Prostate gland (tissue), 2 donors: ENCODE results near the gene CACNA2D1. TPM values are rescaled to one million over a fixed set of nuclear protein-coding genes. Genes with fewer than 3 reads are reported as not detected.

ENCODE experiments used
- DNase-seq: peaks from one replicate; pipeline ENCODE4 v3.0.0-alpha.2; 2019; ENCODE audit warnings: low spot score
- H3K27ac ChIP-seq, 2 donors: fragments of 200-600 bp; sonication (generic); 2 replicates each; pipeline ENCODE4 v1.5.1; 2017 to 2019
- H3K27me3 ChIP-seq: fragments of 200-600 bp; sonication (generic); replicated peaks from 2 replicates; pipeline ENCODE4 v1.5.1; 2019; ENCODE audit not compliant: insufficient read depth
- H3K36me3 ChIP-seq, 2 donors: fragments of 200-600 bp; sonication (generic); 1 replicate in 1 of 2; 2 replicates in 1 of 2; pipeline versions ENCODE4 v1.5.1 to v1.8.1; 2017 to 2019
- H3K4me1 ChIP-seq: fragments of 200-600 bp; sonication (generic); replicated peaks from 2 replicates; pipeline ENCODE4 v1.5.1; 2019
- H3K4me3 ChIP-seq, 2 donors: fragments of 200-600 bp; sonication (generic); 2 replicates each; pipeline ENCODE4 v1.5.1; 2017 to 2019
- H3K9me3 ChIP-seq: fragments of 200-600 bp; sonication (generic); 2 replicates; pipeline ENCODE4 v1.5.1; 2017
- POLR2A ChIP-seq: fragments of 450-650 bp; IDR thresholded peaks from one replicate; pipeline ENCODE4 v1.6.1; 2016; ENCODE audit warnings: antibody characterized with exemption, mild to moderate bottlenecking
- POLR2AphosphoS5 ChIP-seq: sonication (generic); formaldehyde crosslinking; IDR thresholded peaks from one replicate; pipeline ENCODE4 v1.6.1; 2017; ENCODE audit warnings: antibody characterized with exemption
- WGBS: methylation state at CpG from one replicate; pipeline ENCODE4 v1.1.5; 2018; 5-methylcytosine and 5-hydroxymethylcytosine counted together
- intact Hi-C: fragments of 100-400 bp; cut with DNase I; formaldehyde crosslinking; loops from one replicate; pipeline ENCODE4 v1.14.2; 2022
- total RNA-seq, 2 donors: library from RNA; depleted of rRNA; stranded (reverse); fragments of >200 nt; gene quantifications; one replicate each; pipeline ENCODE4 v1.1.0, GENCODE V29; 2016
- TF ChIP-seq, protein P1 (sequence below), 4 experiments: fragments of 200-600 bp in 2 of 4; fragments of 450-650 bp in 2 of 4; sonication (generic) in 2 of 4; IDR thresholded peaks; 1 replicate in 3 of 4; 2 replicates in 1 of 4; pipeline ENCODE4 v1.5.1; 2016 to 2019; ENCODE audit warnings: antibody characterized with exemption in 4 of 4, mild to moderate bottlenecking in 2 of 4, moderate library complexity in 2 of 4

CACNA2D1 gene
- total RNA-seq, 2 donors from 2014 or later, result 16.9 to 24.4 TPM

DNA sequence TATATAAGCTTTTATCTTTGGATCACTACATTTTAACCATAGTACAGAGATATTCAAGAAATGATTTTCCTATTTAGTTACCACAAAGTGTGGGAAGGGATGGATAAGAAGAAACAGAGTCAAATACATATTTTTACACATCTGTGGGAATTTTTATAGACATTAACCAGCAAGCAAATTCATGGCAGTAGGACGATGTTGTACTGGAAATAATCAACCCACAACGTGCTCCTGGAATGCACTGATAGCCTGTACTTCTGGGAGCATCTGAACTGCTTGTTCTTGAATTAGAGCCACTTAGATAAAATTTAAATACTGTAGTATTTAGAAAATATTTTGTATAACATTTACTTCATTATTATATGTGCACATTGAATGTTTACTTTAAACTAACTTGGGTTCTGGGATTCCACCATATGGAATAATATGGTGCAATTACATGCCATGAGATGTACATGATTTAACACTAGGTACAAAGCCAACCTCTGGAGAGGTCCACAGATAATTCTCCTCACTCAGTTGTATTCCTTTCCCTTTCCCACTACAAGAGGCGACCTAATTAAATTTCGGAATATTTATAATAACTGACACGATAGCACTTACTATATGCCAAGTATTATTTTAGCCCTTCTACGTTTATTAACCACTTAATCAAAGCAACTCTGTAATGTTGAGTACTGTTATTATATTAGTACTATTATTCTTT, 508.8 kb downstream of the CACNA2D1 start:
- TF ChIP-seq POLR2AphosphoS5 (no peak), POLR2A (no peak)
- TF ChIP-seq, protein P1, sequence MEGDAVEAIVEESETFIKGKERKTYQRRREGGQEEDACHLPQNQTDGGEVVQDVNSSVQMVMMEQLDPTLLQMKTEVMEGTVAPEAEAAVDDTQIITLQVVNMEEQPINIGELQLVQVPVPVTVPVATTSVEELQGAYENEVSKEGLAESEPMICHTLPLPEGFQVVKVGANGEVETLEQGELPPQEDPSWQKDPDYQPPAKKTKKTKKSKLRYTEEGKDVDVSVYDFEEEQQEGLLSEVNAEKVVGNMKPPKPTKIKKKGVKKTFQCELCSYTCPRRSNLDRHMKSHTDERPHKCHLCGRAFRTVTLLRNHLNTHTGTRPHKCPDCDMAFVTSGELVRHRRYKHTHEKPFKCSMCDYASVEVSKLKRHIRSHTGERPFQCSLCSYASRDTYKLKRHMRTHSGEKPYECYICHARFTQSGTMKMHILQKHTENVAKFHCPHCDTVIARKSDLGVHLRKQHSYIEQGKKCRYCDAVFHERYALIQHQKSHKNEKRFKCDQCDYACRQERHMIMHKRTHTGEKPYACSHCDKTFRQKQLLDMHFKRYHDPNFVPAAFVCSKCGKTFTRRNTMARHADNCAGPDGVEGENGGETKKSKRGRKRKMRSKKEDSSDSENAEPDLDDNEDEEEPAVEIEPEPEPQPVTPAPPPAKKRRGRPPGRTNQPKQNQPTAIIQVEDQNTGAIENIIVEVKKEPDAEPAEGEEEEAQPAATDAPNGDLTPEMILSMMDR (IDR thresholded peaks at IDR 0.05), result no peak
- no peaks in the 10 kb centered on the region for H3K27me3 ChIP-seq
- no peaks in the 10 kb centered on the region for H3K4me1 ChIP-seq
- 62% methylated on average over 6 of the region's 6 CpGs for WGBS
- no peak overlapping the region for H3K27ac ChIP-seq
- no peak for DNase-seq
- no peaks in the 10 kb centered on the region for H3K36me3 ChIP-seq
- no peak overlapping the region for H3K4me3 ChIP-seq
- intact Hi-C loops, result no loop called here
- no peaks in the 10 kb centered on the region for H3K9me3 ChIP-seq

DNA sequence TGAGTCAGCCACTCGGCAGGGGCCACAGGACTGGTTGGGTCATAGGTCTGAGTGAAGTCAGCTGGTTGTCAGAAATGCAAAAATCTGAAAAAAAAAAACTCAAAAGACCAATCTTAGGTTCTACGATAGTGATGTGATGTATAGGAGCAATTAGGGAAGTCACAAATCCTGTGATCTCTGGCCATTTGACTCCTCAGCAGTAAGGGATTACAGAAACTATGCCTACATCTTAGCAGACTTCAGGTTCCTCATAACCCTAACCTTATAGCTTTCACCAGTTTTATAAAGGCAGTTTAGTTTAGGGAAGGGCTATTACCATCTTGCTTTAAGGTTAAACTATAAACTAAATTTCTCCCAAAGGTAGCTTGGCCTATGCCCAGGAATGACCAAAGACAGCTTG, 510.6 kb downstream of the CACNA2D1 start:
- DNase-seq, result no peak
- no peaks in the 10 kb centered on the region for H3K27me3 ChIP-seq
- no peak overlapping the region for H3K4me3 ChIP-seq
- no peaks in the 10 kb centered on the region for H3K4me1 ChIP-seq
- H3K36me3 ChIP-seq, result no peaks in the 10 kb centered on the region
- no peaks in the 10 kb centered on the region for H3K9me3 ChIP-seq
- intact Hi-C loops, result no loop called here
- 94% methylated on average over 2 of the region's 2 CpGs for WGBS
- TF ChIP-seq, protein P1 (IDR thresholded peaks at IDR 0.05), result no peak
- TF ChIP-seq POLR2AphosphoS5 (no peak), POLR2A (no peak)
- no peak overlapping the region for H3K27ac ChIP-seq

DNA sequence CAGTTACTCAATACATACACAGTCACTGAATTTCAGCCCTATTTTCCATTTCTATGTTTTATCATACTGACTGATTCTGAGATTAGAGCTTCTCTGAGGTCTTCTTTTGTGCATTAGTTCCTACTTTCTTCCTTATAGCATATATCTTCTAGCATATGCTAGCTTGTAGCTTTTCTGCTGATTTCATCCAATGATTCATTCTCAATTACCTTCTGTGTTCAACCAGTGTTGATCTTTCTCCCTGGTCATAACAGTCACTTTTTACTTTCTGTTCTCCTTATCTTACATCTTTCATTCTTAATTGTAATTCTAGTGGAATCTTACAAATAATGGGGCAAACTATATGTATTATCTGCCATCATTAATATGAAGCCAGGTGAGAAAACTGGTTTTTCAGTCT, 514.2 kb downstream of the CACNA2D1 start:
- no peaks in the 10 kb centered on the region for H3K4me1 ChIP-seq
- H3K9me3 ChIP-seq, result no peaks in the 10 kb centered on the region
- H3K27me3 ChIP-seq, result no peaks in the 10 kb centered on the region
- no peaks in the 10 kb centered on the region for H3K36me3 ChIP-seq
- TF ChIP-seq POLR2A (no peak), POLR2AphosphoS5 (no peak)
- TF ChIP-seq, protein P1 (IDR thresholded peaks at IDR 0.05), result no peak
- intact Hi-C loops, result no loop called here
- no peak overlapping the region for H3K4me3 ChIP-seq
- no peak for DNase-seq
- H3K27ac ChIP-seq, result no peak overlapping the region

DNA sequence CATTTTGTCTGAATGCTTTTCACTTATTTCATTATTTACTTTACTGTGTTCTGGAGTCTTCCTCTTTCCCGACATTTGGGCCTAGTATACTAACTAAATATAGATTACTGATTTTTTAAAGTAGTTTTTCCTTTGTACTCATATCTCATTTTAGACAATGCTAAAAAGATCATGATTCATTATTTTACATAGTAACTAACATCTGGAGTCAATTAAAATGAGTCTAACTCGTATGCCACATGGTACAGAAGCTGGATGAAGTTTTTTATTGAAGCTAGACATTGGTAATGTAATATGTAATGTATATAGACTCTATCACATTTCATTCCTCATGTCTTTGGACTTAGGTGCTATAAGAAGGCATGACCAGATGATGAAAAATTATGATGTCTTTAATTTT, 517.4 kb downstream of the CACNA2D1 start:
- DNase-seq, result no peak
- Histone ChIP-seq H3K4me3 (no peak overlapping the region), H3K27ac (no peak overlapping the region), H3K36me3 (no peaks in the 10 kb centered on the region), H3K9me3 (no peaks in the 10 kb centered on the region), H3K27me3 (no peaks in the 10 kb centered on the region), H3K4me1 (no peaks in the 10 kb centered on the region)
- no peak for TF ChIP-seq POLR2AphosphoS5
- TF ChIP-seq, protein P1 (IDR thresholded peaks at IDR 0.05), result no peak
- TF ChIP-seq POLR2A, result no peak
- WGBS, result 65% methylated on average over 2 of the region's 2 CpGs
- intact Hi-C loops, result no loop called here

DNA sequence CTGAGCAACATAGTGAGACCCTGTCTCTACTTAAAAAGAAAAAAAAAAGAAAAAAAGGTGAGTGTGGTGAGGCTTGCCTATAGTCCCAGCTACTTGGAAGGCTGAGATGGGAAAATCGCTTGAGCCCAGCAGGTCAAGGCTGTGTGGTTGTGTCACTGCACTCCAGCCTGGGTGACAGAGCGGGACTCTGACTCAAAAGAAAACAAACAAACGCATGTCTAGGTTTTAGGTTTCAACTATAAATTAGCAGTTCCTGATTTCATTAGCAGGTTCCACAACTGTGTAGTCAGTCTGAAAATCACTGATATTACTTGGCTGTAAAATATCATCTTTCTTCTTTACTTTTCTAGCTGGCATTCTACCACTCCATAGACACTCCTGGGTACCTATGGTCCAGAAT, 518.0 kb downstream of the CACNA2D1 start:
- no peaks in the 10 kb centered on the region for H3K27me3 ChIP-seq
- WGBS, result 87% methylated on average over 3 of the region's 3 CpGs
- no peaks in the 10 kb centered on the region for H3K9me3 ChIP-seq
- no peak overlapping the region for H3K4me3 ChIP-seq
- H3K4me1 ChIP-seq, result no peaks in the 10 kb centered on the region
- no peak overlapping the region for H3K27ac ChIP-seq
- no peak for TF ChIP-seq POLR2A
- TF ChIP-seq, protein P1 (IDR thresholded peaks at IDR 0.05), result no peak
- TF ChIP-seq POLR2AphosphoS5, result no peak
- no peak for DNase-seq
- intact Hi-C loops, result no loop called here
- no peaks in the 10 kb centered on the region for H3K36me3 ChIP-seq
